ENCODE data around the gene CALCB.

Gene CALCB

DNA sequence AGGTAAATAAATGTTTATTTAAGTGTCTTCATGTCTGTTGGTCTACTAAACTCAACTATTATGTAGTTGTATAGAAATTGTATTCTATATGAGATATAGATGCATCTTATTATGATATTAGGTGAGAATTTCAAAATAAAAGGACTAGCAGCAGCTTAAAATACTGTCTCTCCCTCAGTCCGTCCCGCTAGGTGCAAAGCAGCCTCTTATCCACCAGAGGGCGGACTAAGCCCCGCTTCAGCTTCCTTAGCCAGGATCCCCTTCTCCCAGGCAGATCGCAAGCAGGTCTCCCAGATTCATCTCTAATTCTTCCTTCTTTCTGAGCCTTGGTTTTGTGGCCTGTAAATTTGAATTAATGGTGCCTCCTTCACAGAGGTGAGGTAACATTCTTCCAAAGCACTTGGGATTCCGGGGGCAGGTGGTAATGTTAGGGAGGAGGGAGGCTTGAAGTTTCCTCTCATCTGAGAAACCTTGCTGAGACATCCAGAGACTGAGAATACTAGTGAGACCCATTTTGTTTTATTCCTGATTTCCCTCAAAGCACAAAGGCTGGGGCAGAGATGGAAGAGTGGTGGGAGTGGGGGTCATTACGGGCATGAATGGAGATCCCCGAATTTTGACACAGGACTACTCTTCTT is 27.8 kb downstream of the CALCB start:
- Mint-ChIP-seq H3K36me3 (ENCODE audit: low read depth) (no peaks in the 10 kb centered on the region), H3K27me3 (ENCODE audit: low read depth) (peaks cover 45% of the 10 kb centered on the region), H3K4me3 (no peak overlapping the region), H3K4me1 (ENCODE audit: low read depth) (peaks cover 7% of the 10 kb centered on the region), H3K9me3 (no peaks in the 10 kb centered on the region), H3K27ac (no peak overlapping the region)

DNA sequence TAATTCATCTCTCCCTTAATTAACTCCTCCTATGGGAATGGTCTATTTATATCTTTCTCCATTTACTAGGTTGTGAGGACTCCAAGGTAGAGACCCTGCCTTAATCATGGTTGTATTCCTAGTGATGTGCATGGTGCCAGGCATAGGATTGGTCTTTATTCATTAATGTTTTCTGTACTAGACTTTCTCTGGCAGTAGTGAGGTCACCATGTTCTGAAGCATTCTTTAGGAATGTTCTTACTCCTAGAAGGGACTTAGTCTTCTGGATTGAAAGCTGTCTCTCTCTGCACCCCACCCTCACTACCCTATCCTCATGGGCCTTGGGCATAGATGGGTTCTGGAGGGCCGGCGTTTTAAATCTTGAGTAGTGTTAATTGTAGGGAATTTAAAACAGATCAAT is 30.8 kb downstream of the CALCB start:
- Mint-ChIP-seq H3K36me3 (ENCODE audit: low read depth) (no peaks in the 10 kb centered on the region), H3K4me1 (ENCODE audit: low read depth) (peaks cover 28% of the 10 kb centered on the region), H3K4me3 (no peak overlapping the region), H3K9me3 (no peaks in the 10 kb centered on the region), H3K27me3 (ENCODE audit: low read depth) (peaks cover 24% of the 10 kb centered on the region), H3K27ac (no peak overlapping the region)

DNA sequence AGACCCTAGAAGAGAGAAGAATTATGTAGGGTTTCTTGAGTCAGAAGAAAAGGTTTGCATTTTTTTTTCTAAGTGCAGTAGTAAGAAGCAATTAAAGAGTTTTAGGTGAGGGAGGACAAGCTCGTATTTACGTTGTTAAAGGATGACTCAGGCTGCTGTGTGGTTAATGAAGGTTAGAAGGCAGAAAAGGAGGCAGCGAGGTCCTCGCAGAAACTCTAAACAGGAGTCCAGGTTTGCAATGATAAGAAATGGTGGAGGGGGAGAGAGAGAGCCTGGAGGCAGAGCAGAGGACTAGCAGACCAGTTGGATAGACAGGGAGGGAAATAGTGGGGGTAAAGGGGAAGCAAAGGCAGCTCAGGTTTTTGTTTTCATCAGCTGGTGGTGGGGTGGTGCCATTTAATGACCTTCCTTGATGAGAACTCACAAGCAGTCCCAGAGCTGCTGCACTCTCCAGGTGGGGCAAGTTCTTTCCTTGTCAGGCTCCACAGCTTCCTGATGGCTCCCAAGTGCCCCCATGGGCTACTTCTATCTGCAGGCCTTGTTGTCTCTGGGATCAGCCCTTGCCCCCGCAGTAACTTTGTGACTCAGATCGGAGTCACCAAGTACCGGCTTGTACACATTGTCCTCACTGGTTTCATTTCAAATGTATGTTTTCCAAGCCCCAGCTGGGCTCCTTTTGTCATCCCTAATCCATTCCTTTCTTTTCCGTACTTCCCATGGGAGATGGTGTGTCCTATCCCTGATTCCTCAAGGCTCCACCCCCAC is 33.0 kb downstream of the CALCB start:
- Mint-ChIP-seq H3K36me3 (ENCODE audit: low read depth) (no peaks in the 10 kb centered on the region), H3K27me3 (ENCODE audit: low read depth) (peaks cover 6% of the 10 kb centered on the region), H3K4me3 (no peak overlapping the region), H3K4me1 (ENCODE audit: low read depth) (peaks cover 39% of the 10 kb centered on the region), H3K9me3 (no peaks in the 10 kb centered on the region), H3K27ac (peak overlapping the region; percentile 0)

DNA sequence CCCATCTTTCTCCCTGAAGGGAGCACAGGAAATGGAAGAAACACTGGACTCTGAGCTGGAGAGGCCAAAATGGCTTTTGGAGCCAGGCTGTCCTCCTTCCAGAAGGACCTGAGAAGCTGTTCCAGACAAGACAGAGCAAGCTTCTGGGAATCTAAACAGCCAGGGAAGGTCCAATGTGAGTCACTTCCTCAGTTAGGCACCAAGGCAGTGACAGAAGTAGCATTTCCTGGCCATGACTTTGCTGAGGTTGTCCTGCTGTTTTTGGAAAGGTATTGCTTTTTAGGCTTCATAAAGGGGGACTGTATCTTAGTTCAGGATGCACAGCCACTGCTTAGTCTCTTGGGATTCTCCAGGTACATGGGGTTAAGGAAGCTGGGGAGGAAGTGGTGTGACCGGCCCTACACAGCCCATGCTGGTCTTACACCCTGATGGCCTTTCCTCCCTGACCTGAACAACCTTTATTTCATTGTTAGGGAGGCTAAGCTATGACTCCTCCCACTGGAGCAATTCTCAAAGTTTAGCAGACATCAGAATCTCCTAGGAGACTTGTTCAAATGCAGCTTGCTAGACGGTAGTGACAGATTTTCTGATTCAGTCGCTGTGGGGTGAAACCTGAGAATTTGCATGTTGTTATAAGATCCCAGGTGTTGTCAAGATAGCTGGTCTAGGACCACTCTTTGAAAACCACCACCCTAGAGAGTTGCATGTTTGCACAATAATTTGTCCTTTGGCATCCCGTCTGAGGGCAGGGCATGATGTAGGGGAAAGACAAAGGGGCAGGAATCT is 34.5 kb downstream of the CALCB start:
- H3K4me1 Mint-ChIP-seq (ENCODE audit: low read depth) = peaks cover 41% of the 10 kb centered on the region
- no peaks in the 10 kb centered on the region for H3K36me3 Mint-ChIP-seq (ENCODE audit: low read depth)
- no peaks in the 10 kb centered on the region for H3K9me3 Mint-ChIP-seq
- peaks cover 6% of the 10 kb centered on the region for H3K27me3 Mint-ChIP-seq (ENCODE audit: low read depth)
- peak overlapping the region; percentile 43 for H3K27ac Mint-ChIP-seq
- H3K4me3 Mint-ChIP-seq = no peak overlapping the region

DNA sequence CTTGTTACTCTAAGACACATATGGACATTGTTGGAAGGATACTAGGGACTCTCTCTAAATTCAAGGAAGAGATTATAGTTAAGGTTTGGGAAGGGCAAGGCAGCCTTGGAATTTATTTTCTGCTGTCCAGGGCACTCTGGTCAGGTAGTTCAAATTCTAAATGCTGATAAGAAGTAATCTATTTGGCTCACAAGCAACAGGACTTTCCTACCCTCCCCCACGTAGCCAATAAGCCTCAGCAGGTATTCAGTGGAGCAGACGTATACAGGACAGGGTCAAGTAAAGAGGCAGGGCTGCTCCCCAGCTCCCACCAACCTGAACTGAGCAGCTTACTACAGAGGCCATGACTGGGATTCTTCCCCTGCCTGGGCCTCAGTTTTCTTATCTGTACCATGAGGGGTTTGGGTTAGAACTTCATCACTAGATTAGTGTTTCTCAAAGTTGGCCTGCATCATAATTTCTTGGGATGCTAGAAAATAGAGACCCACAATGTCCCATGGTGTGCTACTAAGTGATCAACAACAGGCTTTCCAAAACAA is 35.3 kb downstream of the CALCB start:
- Mint-ChIP-seq H3K9me3 (no peaks in the 10 kb centered on the region), H3K27me3 (ENCODE audit: low read depth) (peaks cover 4% of the 10 kb centered on the region), H3K4me1 (ENCODE audit: low read depth) (peaks cover 48% of the 10 kb centered on the region), H3K4me3 (no peak overlapping the region), H3K36me3 (ENCODE audit: low read depth) (peaks cover 3% of the 10 kb centered on the region), H3K27ac (no peak overlapping the region)

DNA sequence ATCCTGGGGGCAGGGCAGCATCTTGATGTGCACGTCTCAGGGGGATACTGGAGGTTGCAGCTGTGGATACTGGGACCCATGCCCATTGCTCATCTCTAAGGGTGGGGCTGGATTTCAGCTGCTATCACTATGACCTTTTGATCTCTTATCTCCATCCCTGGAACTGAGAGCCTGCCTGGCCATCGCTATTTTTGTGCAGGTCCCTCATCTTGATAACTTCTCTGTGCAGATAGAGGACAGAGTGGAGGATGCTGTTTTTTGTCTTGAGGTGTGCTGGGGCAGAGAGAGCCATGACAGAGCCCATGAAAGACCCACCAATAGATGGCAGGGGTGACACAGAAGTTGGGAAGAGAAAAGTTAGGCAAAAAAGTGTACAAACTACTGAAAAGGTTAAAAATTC is 36.2 kb downstream of the CALCB start:
- peaks cover 9% of the 10 kb centered on the region for H3K27me3 Mint-ChIP-seq (ENCODE audit: low read depth)
- peaks cover 5% of the 10 kb centered on the region for H3K36me3 Mint-ChIP-seq (ENCODE audit: low read depth)
- H3K4me1 Mint-ChIP-seq (ENCODE audit: low read depth) = peaks cover 53% of the 10 kb centered on the region
- no peak overlapping the region for H3K27ac Mint-ChIP-seq
- no peak overlapping the region for H3K4me3 Mint-ChIP-seq
- H3K9me3 Mint-ChIP-seq = no peaks in the 10 kb centered on the region

DNA sequence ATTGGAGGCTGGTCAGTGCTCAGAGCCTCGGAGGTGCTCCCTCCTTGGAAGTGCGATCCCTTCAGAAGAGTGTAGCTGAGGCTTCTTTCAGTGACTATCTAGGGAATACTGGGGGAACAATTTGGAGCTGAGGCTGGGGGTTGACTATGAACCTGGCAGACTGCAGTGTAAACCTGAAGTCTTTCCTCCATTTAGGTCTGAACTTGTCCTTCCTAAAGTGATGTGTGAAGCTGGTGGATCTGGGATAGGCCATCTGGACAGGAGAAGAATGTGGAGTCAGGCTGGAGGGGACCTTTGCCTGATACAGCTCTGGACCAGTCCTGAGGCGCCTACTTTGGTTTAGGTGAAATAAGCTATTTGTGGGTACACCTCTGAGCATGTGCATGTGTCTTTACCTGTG is 37.8 kb downstream of the CALCB start:
- peaks cover 20% of the 10 kb centered on the region for H3K27me3 Mint-ChIP-seq (ENCODE audit: low read depth)
- no peaks in the 10 kb centered on the region for H3K9me3 Mint-ChIP-seq
- peaks cover 56% of the 10 kb centered on the region for H3K4me1 Mint-ChIP-seq (ENCODE audit: low read depth)
- H3K27ac Mint-ChIP-seq = no peak overlapping the region
- H3K36me3 Mint-ChIP-seq (ENCODE audit: low read depth) = peaks cover 8% of the 10 kb centered on the region
- H3K4me3 Mint-ChIP-seq = no peak overlapping the region

DNA sequence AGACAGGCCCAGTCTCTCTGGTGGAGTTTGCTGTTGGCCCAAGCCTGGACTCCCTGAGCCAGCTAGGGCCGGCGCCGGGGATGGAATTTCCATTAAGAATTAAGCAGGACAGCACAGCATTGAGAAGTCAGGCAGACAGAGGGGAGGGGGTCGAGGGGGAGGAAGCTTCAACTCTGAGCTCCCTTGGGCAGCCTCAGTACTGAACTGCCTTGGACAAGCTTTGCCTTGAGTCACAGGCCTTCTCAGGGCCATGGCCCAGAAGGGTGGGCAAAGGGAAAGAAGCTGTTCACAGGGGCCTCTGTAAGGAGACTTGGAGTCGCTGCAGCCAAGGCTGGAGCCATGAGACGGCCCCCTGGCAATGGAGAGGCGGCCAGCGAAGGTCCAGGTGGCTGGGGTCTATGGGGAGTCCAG is 38.7 kb downstream of the CALCB start:
- Mint-ChIP-seq H3K27me3 (ENCODE audit: low read depth) (peaks cover 29% of the 10 kb centered on the region), H3K27ac (peak overlapping the region; percentile 18), H3K4me1 (ENCODE audit: low read depth) (peaks cover 57% of the 10 kb centered on the region), H3K36me3 (ENCODE audit: low read depth) (peaks cover 8% of the 10 kb centered on the region), H3K9me3 (no peaks in the 10 kb centered on the region), H3K4me3 (no peak overlapping the region)

DNA sequence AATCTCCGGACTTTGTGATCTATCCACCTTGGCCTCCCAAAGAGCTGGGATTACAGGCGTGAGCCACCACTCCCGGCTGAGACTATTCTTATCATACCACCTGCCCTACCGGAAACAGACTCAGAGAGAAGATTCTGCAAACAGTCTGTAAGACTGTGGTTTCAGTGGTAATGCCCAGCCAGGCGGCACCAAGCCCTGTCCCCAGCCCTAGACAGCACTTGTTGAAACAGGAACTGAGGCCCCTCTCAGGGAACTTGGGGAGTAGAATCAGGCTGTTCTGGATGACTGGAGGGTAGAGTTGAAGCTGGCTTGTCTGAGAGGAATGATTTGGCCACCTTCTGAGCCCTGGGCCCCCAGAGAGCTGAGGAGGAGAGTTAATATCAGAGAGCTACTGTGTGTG is 40.0 kb downstream of the CALCB start:
- Mint-ChIP-seq H3K4me1 (ENCODE audit: low read depth) (peaks cover 57% of the 10 kb centered on the region), H3K4me3 (peak overlapping the region; percentile 64), H3K9me3 (no peaks in the 10 kb centered on the region), H3K27ac (peak overlapping the region; percentile 76), H3K27me3 (ENCODE audit: low read depth) (peaks cover 30% of the 10 kb centered on the region), H3K36me3 (ENCODE audit: low read depth) (peaks cover 8% of the 10 kb centered on the region)

DNA sequence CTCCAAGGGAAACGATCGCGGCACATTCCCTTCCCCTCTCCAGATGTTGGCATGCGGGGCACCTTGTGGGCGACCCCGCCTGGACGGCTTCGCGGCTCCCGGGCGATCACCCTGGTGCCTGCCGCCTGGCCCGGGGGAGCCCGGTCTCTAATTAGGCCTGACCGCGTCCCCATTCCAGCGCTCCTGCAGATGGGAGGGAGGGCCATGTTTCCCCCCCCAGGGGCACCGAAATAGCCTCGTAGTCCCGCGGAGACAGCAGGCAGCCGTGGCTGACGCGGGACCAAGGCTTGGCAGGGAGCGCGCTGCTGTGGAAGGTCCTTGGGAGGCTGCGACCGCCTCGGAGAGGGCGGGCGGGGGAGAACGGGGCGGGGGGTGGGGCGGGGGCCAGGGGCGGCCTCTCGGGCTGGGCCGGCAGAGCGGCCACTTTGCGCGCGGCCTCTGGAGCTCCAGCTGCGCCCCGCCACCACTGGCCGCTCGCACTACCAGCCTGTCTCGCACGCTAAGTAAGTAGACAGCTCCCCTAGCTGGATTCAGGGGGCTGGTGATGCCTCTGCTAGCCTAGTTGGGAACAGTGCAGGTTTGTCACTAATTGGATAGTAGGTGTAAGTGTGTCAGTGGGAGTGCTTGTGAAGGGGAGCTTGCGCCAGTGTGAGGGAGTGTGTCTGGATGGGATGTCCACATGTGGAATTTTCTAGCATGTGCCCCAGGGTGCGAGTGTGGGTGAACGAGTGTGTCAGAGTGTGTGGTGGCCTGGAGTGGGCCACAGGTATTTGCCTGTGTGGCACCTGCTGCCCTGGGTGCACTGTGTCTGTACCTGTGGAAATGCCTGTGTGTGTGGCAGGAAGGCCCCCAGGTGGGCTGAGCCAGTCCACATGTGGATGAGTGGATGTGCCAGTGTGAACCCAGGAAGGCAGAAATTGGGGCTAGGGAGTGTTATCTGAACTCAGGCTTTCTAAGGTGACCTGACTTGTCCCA is 41.4 kb downstream of the CALCB start, which contains the start of gene INSC:
INSC (plus strand) TSS at position 423 of the 975 bp plus-strand sequence. CDS start 34,252 bp downstream, outside the sequence.
- H3K27ac Mint-ChIP-seq = peak within 1 kb of the TSS; percentile 76
- peaks cover 30% of the 10 kb centered on the region for H3K27me3 Mint-ChIP-seq (ENCODE audit: low read depth)
- H3K36me3 Mint-ChIP-seq (ENCODE audit: low read depth) = peaks cover 8% of the 10 kb centered on the region
- H3K4me3 Mint-ChIP-seq = peak within 1 kb of the TSS; percentile 64
- no peaks in the 10 kb centered on the region for H3K9me3 Mint-ChIP-seq
- peaks cover 63% of the 10 kb centered on the region for H3K4me1 Mint-ChIP-seq (ENCODE audit: low read depth)

DNA sequence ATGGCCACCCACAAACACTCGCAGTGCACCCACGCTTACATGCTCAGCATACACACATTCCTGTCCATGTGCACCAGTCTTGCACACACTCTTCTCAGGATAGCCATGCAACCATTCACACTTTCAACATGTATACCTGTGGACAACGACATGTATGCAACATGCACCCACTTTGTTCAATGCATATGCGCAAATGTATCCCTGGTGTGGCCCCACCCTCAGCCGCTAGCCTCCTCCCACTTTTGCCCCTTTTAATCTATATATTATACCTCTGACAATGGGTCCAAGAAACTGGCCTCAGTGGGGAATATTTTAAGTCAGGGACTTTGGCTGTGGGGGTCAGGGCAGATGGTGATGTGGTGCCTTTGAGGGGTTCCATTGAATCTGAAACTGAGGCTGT is 42.3 kb downstream of the CALCB start:
- H3K27me3 Mint-ChIP-seq (ENCODE audit: low read depth) = peaks cover 33% of the 10 kb centered on the region
- H3K36me3 Mint-ChIP-seq (ENCODE audit: low read depth) = peaks cover 11% of the 10 kb centered on the region
- no peak overlapping the region for H3K27ac Mint-ChIP-seq
- H3K9me3 Mint-ChIP-seq = peaks cover 3% of the 10 kb centered on the region
- H3K4me3 Mint-ChIP-seq = no peak overlapping the region
- H3K4me1 Mint-ChIP-seq (ENCODE audit: low read depth) = peaks cover 67% of the 10 kb centered on the region

DNA sequence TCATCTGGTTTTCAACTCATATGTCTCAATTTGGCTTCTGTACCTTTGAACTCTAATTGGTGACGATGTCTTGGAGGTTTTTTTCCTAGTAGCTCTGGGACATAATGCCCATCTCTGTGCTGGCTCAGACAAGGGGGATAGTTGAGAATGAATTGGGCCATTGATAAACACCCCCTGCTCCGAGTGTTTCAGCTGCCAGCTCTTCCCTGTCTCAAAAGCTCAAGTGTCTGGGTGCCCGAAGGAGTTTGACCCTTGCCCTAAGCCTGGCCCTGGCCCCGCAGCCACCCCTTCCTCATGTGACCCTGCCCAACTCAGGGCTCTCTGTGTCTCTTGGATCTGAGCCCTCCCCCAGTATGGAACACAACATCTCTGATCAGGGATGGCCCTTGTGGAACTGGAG is 44.4 kb downstream of the CALCB start:
- Mint-ChIP-seq H3K9me3 (peaks cover 3% of the 10 kb centered on the region), H3K27me3 (ENCODE audit: low read depth) (peaks cover 41% of the 10 kb centered on the region), H3K4me1 (ENCODE audit: low read depth) (peaks cover 60% of the 10 kb centered on the region), H3K36me3 (ENCODE audit: low read depth) (peaks cover 11% of the 10 kb centered on the region), H3K27ac (peak overlapping the region; percentile 89), H3K4me3 (no peak overlapping the region)

DNA sequence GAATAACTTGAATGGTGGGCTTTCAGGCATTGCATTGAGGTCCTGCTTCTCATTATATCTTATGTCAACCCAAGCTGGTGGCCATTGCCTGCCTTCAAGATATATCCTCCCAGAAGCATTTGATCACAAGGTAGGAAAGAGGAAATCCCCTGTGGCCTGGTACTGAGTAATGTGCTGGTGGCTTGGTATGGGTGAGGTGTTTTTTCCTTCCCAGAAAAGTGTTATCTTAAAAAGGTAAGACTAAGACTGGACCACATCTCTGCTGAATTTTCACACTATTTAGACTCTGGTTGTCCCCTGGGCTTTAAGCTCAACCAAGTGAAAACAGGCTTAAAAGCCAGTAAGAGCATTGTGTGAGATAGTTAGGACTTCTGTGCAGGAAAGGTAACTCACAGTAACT is 45.0 kb downstream of the CALCB start:
- Mint-ChIP-seq H3K9me3 (peaks cover 3% of the 10 kb centered on the region), H3K27ac (peak overlapping the region; percentile 89), H3K27me3 (ENCODE audit: low read depth) (peaks cover 46% of the 10 kb centered on the region), H3K36me3 (ENCODE audit: low read depth) (peaks cover 10% of the 10 kb centered on the region), H3K4me1 (ENCODE audit: low read depth) (peaks cover 55% of the 10 kb centered on the region), H3K4me3 (peak overlapping the region; percentile 14)
